Esophagus squamous epithelium (tissue), 5 donors: Measurements from ENCODE around the gene MARCHF2. TPM values are rescaled to one million over a fixed set of nuclear protein-coding genes. Genes with fewer than 3 reads are reported as not detected.
A peak's percentile ranks its signal among the peaks of the same experiment; 100 is the strongest.

Source experiments
- DNase-seq: peaks from one replicate; lab custom pipeline; 2025; lab: John Stamatoyannopoulos, UW
- H3K27ac ChIP-seq, 4 donors: fragments of 200-600 bp; sonication (generic); one replicate each; pipeline ENCODE4 v1.5.1; 2016 to 2019; ENCODE audit warnings: mild to moderate bottlenecking in 1 of 4
- H3K27me3 ChIP-seq, 4 donors: fragments of 200-600 bp; sonication (generic); 1 replicate in 3 of 4; 2 replicates in 1 of 4; pipeline versions ENCODE4 v1.5.1 to v1.6.0; 2017 to 2021; ENCODE audit warnings: antibody characterized with exemption in 1 of 4
- H3K36me3 ChIP-seq, 3 donors: fragments of 200-600 bp; sonication (generic); one replicate each; pipeline ENCODE4 v1.5.1; 2016 to 2019
- H3K4me1 ChIP-seq, 3 donors: fragments of 200-600 bp; sonication (generic); one replicate each; pipeline ENCODE4 v1.5.1; 2017 to 2019
- H3K4me3 ChIP-seq, 4 donors: fragments of 200-600 bp; sonication (generic); 1 replicate in 3 of 4; 2 replicates in 1 of 4; pipeline ENCODE4 v1.5.1; 2016 to 2019; ENCODE audit warnings: mild to moderate bottlenecking in 2 of 4, moderate library complexity in 1 of 4
- H3K9me3 ChIP-seq, 3 donors: fragments of 200-600 bp; sonication (generic); one replicate each; pipeline ENCODE4 v1.5.1; 2016 to 2019
- POLR2A ChIP-seq, 4 donors: fragments of 450-650 bp; IDR thresholded peaks; one replicate each; pipeline ENCODE4 v1.6.1; 2017; ENCODE audit warnings: antibody characterized with exemption in 4 of 4, mild to moderate bottlenecking in 4 of 4, moderate library complexity in 3 of 4
- WGBS, 2 donors: methylation state at CpG; one replicate each; pipeline ENCODE4 v1.1.5; 2018; 5-methylcytosine and 5-hydroxymethylcytosine counted together
- intact Hi-C: fragments of 100-400 bp; cut with DNase I; formaldehyde crosslinking; loops from one replicate; pipeline ENCODE4 v1.15.0; 2022
- total RNA-seq, 4 donors: library from RNA; depleted of rRNA; stranded (reverse); fragments of >200 nt; gene quantifications; one replicate each; pipeline ENCODE4 v1.1.0, GENCODE V29; 2016
- TF ChIP-seq, protein P1 (sequence below), 6 experiments: fragments of 450-650 bp in 4 of 6; fragments of 200-600 bp in 2 of 6; sonication (generic) in 2 of 6; IDR thresholded peaks; one replicate each; pipeline ENCODE4 v1.5.1; 2016 to 2019; ENCODE audit warnings: antibody characterized with exemption in 6 of 6, mild to moderate bottlenecking in 4 of 6, moderate library complexity in 4 of 6
- donor health status: DM: yes; HTN: yes; CAD: no.

MARCHF2 gene
- total RNA-seq, 4 donors from 2014 or later: 34.5 to 78.9 (median 61.7) TPM

DNA sequence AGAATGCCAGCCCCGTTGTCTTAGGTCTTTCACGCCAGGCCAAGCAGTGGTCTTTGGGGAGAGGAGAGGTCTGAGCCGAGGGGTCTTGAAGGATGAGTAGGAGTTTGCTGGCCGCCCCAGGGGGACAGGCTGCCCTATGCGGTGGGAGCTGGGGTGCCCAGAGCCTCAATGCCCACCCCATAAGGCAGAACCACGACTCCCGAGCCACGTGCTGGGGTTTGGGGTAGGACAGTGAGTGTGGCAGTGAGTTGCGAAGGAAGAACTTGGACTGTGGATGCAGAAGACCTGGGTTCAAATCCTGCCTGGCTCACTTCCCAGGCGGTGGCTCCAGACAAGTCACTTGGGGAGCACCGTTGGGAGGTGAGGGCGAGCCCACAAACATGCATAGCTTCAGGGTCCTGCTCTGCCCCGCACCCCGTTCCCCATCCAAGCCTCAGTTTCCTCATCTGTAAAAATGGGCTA lies 17.5 kb upstream of the MARCHF2 start:
- DNase-seq: no peak
- H3K4me3 ChIP-seq: no peak overlapping the region
- TF ChIP-seq, protein P1, sequence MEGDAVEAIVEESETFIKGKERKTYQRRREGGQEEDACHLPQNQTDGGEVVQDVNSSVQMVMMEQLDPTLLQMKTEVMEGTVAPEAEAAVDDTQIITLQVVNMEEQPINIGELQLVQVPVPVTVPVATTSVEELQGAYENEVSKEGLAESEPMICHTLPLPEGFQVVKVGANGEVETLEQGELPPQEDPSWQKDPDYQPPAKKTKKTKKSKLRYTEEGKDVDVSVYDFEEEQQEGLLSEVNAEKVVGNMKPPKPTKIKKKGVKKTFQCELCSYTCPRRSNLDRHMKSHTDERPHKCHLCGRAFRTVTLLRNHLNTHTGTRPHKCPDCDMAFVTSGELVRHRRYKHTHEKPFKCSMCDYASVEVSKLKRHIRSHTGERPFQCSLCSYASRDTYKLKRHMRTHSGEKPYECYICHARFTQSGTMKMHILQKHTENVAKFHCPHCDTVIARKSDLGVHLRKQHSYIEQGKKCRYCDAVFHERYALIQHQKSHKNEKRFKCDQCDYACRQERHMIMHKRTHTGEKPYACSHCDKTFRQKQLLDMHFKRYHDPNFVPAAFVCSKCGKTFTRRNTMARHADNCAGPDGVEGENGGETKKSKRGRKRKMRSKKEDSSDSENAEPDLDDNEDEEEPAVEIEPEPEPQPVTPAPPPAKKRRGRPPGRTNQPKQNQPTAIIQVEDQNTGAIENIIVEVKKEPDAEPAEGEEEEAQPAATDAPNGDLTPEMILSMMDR (IDR thresholded peaks at IDR 0.05): no peak
- TF ChIP-seq POLR2A (IDR thresholded peaks at IDR 0.05): no peak
- H3K4me1 ChIP-seq: peaks cover 38 to 85% (median 55%) of the 10 kb centered on the region in 3 donors
- H3K9me3 ChIP-seq: no peaks in the 10 kb centered on the region
- H3K36me3 ChIP-seq: peaks cover 0 to 29% (median 11%) of the 10 kb centered on the region in 3 donors
- peak overlapping the region in 3 of 4 donors; percentile 1 to 100 (median 99) for H3K27ac ChIP-seq
- 74 to 89% methylated on average over 8 to 9 of the region's 14 CpGs for WGBS, 2 donors
- H3K27me3 ChIP-seq: no peaks in the 10 kb centered on the region
- intact Hi-C loops: loop anchor here (5.0 kb wide), 1 partner anchor 43 kb away; no protein-coding TSS in a partner anchor

DNA sequence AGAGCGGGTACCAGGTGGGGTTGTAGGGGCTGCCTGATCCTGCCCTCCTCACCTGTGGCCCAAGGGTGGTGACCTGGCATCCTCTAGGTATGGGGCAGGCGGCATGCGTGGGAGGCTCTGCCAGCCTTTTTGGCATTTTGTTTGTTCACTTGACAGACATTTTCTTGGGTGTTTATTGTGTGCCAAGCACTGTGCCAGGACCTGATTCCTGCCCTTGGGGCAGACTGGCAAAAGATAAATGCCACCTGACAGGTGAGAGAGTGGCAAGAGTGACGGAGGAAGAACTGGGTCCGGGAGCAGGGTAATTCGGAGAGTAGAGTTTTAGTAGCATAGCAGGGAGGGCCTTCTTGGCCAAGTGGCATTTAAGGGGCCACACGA lies 16.9 kb upstream of the MARCHF2 start:
- TF ChIP-seq, protein P1 (IDR thresholded peaks at IDR 0.05): no peak
- no peak for TF ChIP-seq POLR2A (IDR thresholded peaks at IDR 0.05)
- 30 to 45% methylated on average over 2 to 6 of the region's 7 CpGs for WGBS, 2 donors
- no peaks in the 10 kb centered on the region for H3K27me3 ChIP-seq
- peaks cover 34 to 80% (median 52%) of the 10 kb centered on the region in 3 donors for H3K4me1 ChIP-seq
- no peak for DNase-seq
- H3K9me3 ChIP-seq: no peaks in the 10 kb centered on the region
- H3K36me3 ChIP-seq: peaks cover 0 to 34% (median 13%) of the 10 kb centered on the region in 3 donors
- peak overlapping the region in 3 of 4 donors; percentile 1 to 39 (median 21) for H3K27ac ChIP-seq
- intact Hi-C loops: loop anchor here (5.0 kb wide), 1 partner anchor 44 kb away; no protein-coding TSS in a partner anchor
- no peak overlapping the region for H3K4me3 ChIP-seq

DNA sequence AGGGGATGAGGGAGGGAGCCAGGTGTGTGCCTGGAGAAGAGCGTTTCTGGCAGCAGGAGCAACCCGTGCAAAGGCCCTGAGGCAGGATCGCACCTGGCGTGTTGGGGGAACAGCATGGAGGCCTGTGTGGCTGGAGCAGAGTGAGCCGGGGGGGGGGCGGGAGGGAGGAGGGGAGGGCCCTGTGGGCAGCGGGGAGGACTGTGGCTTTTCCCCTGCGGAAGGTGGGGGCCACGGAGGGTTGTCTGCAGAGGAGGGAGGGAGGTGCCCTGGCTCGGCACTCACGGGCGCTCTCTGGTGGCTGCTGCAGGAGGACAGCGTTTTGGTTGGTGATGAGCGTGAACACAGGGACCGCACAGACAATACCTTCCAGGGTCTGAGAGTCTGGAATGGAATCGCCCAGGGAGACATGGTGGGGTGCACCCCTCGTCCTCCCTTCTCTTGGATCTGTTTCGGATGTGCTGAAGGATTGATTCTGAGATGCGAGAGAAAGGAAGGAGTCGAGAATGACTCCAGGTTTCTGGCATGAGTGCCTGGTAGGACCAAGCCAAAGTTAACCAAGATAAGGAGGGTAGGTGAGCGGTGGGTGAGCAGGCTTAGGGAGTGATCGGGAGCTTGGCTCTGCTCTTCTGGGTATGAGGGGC lies 16.4 kb upstream of the MARCHF2 start:
- no peak overlapping the region for H3K4me3 ChIP-seq
- peak overlapping the region in 3 of 4 donors; percentile 1 to 39 (median 21) for H3K27ac ChIP-seq
- WGBS, 2 donors: 24 to 31% methylated on average over 7 to 11 of the region's 22 CpGs
- peaks cover 2 to 40% (median 13%) of the 10 kb centered on the region in 3 donors for H3K36me3 ChIP-seq
- H3K9me3 ChIP-seq: no peaks in the 10 kb centered on the region
- TF ChIP-seq POLR2A (IDR thresholded peaks at IDR 0.05): no peak
- TF ChIP-seq, protein P1 (IDR thresholded peaks at IDR 0.05): peak; percentile 44 to 75 (median 62)
- no peak for DNase-seq
- intact Hi-C loops: loop anchor here (5.0 kb wide), 1 partner anchor 44 kb away; no protein-coding TSS in a partner anchor
- H3K27me3 ChIP-seq: no peaks in the 10 kb centered on the region
- H3K4me1 ChIP-seq: peaks cover 29 to 76% (median 47%) of the 10 kb centered on the region in 3 donors

DNA sequence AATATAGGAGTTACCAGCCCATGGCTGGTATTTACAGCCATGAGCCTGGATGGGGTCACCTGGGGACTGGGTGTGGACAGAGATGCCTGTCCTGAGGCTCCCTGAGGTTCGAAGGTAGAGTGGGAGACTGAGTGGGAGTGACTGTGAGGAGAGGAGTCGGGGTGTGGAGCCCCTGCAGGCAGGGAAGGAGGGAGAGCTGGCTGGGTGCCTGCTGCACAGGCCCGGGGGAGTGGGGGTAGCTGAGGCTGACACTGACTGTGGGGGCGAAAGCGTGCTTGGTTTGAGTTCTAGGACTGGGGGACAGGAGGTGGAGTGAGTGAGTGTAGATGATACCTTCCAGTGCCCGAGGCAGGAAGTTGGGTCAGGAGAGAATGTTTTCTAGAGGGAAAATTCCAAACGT lies 15.8 kb upstream of the MARCHF2 start:
- H3K27ac ChIP-seq: peak overlapping the region in 1 of 4 donors; percentile 29
- no peak for DNase-seq
- peaks cover 23 to 76% (median 45%) of the 10 kb centered on the region in 3 donors for H3K4me1 ChIP-seq
- 34 to 43% methylated on average over 7 of the region's 7 CpGs for WGBS, 2 donors
- H3K27me3 ChIP-seq: no peaks in the 10 kb centered on the region
- no peaks in the 10 kb centered on the region for H3K9me3 ChIP-seq
- intact Hi-C loops: loop anchor here (5.0 kb wide), 1 partner anchor 45 kb away; no protein-coding TSS in a partner anchor
- TF ChIP-seq POLR2A (IDR thresholded peaks at IDR 0.05): no peak
- TF ChIP-seq, protein P1 (IDR thresholded peaks at IDR 0.05): no peak
- H3K36me3 ChIP-seq: peaks cover 8 to 45% (median 19%) of the 10 kb centered on the region in 3 donors
- no peak overlapping the region for H3K4me3 ChIP-seq
